ENCODE data around the gene RIPK1.
"Not testable (repeated sequence)": the region's sequence is repeated elsewhere in the genome, so short reads cannot be mapped to it uniquely, and the experiment has no call there.

RIPK1 gene

GRCh38 chr6:3137057-3137777 lies 68.9 kb downstream of the RIPK1 start:
- no peak for DNase-seq

GRCh38 chr6:3137873-3138272 lies 69.6 kb downstream of the RIPK1 start:
- DNase-seq, result not testable (repeated sequence)

- no peak for DNase-seq
Measured at GRCh38 chr6:3138341-3138740, 70.0 kb downstream of the RIPK1 start.

- DNase-seq, result no peak
Measured at GRCh38 chr6:3139090-3139903, 71.0 kb downstream of the RIPK1 start.

GRCh38 chr6:3140201-3140600 lies 71.9 kb downstream of the RIPK1 start:
- no peak for DNase-seq

- no peak for DNase-seq
Measured at GRCh38 chr6:3142536-3142935, 74.2 kb downstream of the RIPK1 start.

- DNase-seq, result no peak
Measured at GRCh38 chr6:3143158-3143557, 74.9 kb downstream of the RIPK1 start.

- no peak for DNase-seq
Measured at GRCh38 chr6:3144571-3144970, 76.3 kb downstream of the RIPK1 start.

- no peak for DNase-seq
Measured at GRCh38 chr6:3147914-3148757, 79.8 kb downstream of the RIPK1 start.

GRCh38 chr6:3151691-3152090 lies 83.4 kb downstream of the RIPK1 start:
- DNase-seq, result no peak

GRCh38 chr6:3152689-3153088 lies 84.4 kb downstream of the RIPK1 start:
- no peak for DNase-seq

GRCh38 chr6:3155416-3155815 lies 87.1 kb downstream of the RIPK1 start:
- DNase-seq, result not testable (repeated sequence)

GRCh38 chr6:3156184-3157130 lies 88.2 kb downstream of the RIPK1 start:
- DNase-seq, result peak; percentile 2

GRCh38 chr6:3157131-3157933 lies 89.0 kb downstream of the RIPK1 start, which contains the start of gene TUBB2A:
Gene TUBB2A, minus strand, starts transcription at chr6:3157544. Its CDS starts 81 bp downstream, at chr6:3157463.
- DNase-seq, result peak; percentile 91

GRCh38 chr6:3159805-3160781 lies 91.8 kb downstream of the RIPK1 start:
- peak; percentile 62 for DNase-seq

- no peak for DNase-seq
Measured at GRCh38 chr6:3162067-3162497, 93.8 kb downstream of the RIPK1 start.

GRCh38 chr6:3162565-3163247 lies 94.4 kb downstream of the RIPK1 start:
- peak; percentile 24 for DNase-seq

- no peak for DNase-seq
Measured at GRCh38 chr6:3163248-3163594, 94.9 kb downstream of the RIPK1 start.

- no peak for DNase-seq
Measured at GRCh38 chr6:3164388-3164787, 96.1 kb downstream of the RIPK1 start.
